Kidney epithelial cell (primary cell): ENCODE data around the gene MRTO4. TPM values are rescaled to one million over a fixed set of nuclear protein-coding genes. Genes with fewer than 3 reads are reported as not detected.
"Not testable (repeated sequence)": the region's sequence is repeated elsewhere in the genome, so short reads cannot be mapped to it uniquely, and the experiment has no call there.

Source experiments
- DNase-seq: peaks from one replicate; pipeline ENCODE4 v3.0.0-alpha.2; 2010; ENCODE audit warnings: low read depth
- H3K27me3 ChIP-seq: 2 replicates; pipeline ENCODE4 v1.6.0; 2011; ENCODE audit warnings: low read length; ENCODE audit not compliant: control insufficient read depth, insufficient read depth
- H3K36me3 ChIP-seq: 2 replicates; pipeline ENCODE4 v1.5.1; 2011; ENCODE audit warnings: low read length; ENCODE audit not compliant: control insufficient read depth, insufficient read depth
- H3K4me3 ChIP-seq: 2 replicates; pipeline ENCODE4 v1.5.1; 2011; ENCODE audit warnings: low read depth, mild to moderate bottlenecking, control low read depth, low read length
- total RNA-seq: library from RNA; depleted of rRNA; stranded (reverse); fragments of >200 nt; gene quantifications from 2 replicates; pipeline ENCODE4 v1.2.3, GENCODE V29; 2015
- TF ChIP-seq, protein P1 (sequence below): IDR thresholded peaks from 2 replicates; pipeline ENCODE4 v1.5.1; 2011; ENCODE audit warnings: mild to moderate bottlenecking, moderate library complexity, low read length, control low read depth, inconsistent platforms; ENCODE audit not compliant: insufficient read depth, poor library complexity, severe bottlenecking

The MRTO4 gene
- total RNA-seq, 1 donor from 2014 or later: 47.4 TPM

GRCh38 chr1:19273106-19273843, 21.7 kb downstream of the MRTO4 start:
- no peak overlapping the region for H3K4me3 ChIP-seq
- TF ChIP-seq, protein P1, sequence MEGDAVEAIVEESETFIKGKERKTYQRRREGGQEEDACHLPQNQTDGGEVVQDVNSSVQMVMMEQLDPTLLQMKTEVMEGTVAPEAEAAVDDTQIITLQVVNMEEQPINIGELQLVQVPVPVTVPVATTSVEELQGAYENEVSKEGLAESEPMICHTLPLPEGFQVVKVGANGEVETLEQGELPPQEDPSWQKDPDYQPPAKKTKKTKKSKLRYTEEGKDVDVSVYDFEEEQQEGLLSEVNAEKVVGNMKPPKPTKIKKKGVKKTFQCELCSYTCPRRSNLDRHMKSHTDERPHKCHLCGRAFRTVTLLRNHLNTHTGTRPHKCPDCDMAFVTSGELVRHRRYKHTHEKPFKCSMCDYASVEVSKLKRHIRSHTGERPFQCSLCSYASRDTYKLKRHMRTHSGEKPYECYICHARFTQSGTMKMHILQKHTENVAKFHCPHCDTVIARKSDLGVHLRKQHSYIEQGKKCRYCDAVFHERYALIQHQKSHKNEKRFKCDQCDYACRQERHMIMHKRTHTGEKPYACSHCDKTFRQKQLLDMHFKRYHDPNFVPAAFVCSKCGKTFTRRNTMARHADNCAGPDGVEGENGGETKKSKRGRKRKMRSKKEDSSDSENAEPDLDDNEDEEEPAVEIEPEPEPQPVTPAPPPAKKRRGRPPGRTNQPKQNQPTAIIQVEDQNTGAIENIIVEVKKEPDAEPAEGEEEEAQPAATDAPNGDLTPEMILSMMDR: no peak
- DNase-seq: no peak
- H3K27me3 ChIP-seq: peaks cover 13% of the 10 kb centered on the region
- H3K36me3 ChIP-seq: no peaks in the 10 kb centered on the region

DNA sequence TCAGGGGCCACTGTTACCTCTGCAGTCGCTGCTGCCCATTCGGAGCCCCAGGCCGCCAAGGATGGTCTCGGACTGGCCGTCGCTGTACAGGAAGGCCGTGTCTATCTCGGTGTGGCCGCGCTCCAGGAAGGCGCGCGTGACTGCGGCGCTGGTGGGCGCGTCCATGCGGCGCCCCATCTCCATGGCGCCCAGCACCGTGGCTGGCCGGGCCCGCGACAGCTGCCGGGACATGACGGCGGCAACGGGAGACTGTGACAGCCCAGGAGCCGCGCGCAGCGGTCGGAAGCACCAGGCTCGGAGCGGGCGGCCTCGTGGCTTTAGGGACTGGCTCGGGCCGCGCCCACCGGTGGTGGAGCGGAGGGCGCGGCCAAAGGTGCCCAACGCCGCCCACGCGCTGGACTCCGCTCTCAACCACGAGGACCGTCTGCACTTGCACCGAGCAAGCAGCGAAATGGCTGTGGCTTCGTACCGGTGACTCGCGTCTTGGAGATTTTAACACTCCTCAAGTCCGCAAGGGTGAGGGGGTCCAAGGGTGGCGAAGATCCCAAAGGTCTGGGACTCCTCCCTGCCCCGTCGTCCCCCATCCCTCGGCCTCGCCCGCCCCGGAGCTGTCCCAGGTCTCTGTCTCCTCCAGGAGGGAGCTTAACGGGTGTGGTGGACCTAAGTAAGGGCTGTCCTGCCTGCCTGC, 22.4 kb downstream of the MRTO4 start:
- H3K27me3 ChIP-seq: peaks cover 13% of the 10 kb centered on the region
- H3K36me3 ChIP-seq, DNase-seq, H3K4me3 ChIP-seq: not testable (repeated sequence)

DNA sequence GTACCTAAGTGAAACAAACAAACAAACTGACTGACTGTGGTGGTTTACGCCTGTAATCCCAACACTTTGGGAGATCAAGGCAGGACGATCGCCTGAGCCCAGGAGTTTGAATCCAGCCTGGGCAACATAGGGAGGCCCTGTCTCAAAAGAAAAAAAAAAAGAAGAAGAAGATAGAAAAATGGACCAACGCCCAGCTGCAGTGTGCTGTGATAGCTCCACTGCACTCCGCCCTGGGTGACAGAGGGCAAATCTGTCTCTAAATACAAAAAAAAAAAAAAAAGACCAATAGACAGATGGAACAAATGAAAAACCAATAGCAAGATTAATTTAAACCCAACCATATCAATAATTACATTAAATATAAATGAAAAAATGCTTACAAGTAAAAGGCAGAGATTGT, 23.0 kb downstream of the MRTO4 start:
- no peak for DNase-seq
- no peaks in the 10 kb centered on the region for H3K36me3 ChIP-seq
- TF ChIP-seq, protein P1: no peak
- no peak overlapping the region for H3K4me3 ChIP-seq
- peaks cover 13% of the 10 kb centered on the region for H3K27me3 ChIP-seq

- Histone ChIP-seq H3K27me3 (peaks cover 2% of the 10 kb centered on the region), H3K4me3 (no peak overlapping the region), H3K36me3 (no peaks in the 10 kb centered on the region)
- TF ChIP-seq, protein P1: no peak
- DNase-seq: no peak
Measured at GRCh38 chr1:19283891-19284290, 32.3 kb downstream of the MRTO4 start.

DNA sequence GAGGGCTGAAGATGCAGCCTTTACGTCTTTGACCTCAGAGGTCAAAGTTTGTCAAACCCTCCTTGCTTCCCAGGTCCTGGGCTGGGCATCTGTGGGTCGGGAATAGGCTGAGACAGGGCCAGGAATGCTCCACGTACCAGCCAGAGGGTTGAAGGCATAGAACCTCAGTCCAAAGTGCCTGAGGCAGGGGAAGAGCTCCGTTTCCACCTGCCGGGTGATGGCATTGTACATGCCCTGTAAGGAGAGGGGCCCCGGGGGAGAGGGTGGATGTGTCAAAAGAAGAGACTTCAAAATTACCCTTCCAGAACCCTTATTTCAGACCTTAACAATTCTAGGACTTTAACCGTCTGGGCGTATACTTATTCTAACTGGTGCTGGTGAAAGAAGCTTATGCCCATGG, 33.3 kb downstream of the MRTO4 start:
- Histone ChIP-seq H3K36me3 (no peaks in the 10 kb centered on the region), H3K4me3 (no peak overlapping the region), H3K27me3 (peaks cover 4% of the 10 kb centered on the region)
- no peak for DNase-seq
- TF ChIP-seq, protein P1: no peak

DNA sequence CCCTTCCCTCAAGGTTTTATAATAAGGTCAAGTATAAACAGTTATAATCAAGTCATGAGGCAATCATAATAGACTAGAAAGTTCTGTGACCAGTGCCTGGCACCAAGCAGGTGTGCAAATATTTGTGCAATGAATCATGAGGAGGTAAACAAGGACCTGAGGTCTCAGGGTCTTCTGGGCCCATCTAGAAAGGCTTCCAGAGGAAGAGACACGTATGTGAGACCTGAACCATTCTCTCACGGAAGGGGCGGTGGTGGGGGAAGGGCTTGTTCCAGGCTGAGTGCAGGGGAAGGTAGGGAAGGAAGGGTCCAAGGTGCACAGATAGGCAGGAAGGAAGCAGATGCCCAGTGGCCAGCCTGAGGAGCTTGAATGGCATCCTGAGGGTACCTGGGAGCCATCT, 33.8 kb downstream of the MRTO4 start:
- H3K4me3 ChIP-seq, H3K27me3 ChIP-seq, H3K36me3 ChIP-seq, DNase-seq: not testable (repeated sequence)

DNA sequence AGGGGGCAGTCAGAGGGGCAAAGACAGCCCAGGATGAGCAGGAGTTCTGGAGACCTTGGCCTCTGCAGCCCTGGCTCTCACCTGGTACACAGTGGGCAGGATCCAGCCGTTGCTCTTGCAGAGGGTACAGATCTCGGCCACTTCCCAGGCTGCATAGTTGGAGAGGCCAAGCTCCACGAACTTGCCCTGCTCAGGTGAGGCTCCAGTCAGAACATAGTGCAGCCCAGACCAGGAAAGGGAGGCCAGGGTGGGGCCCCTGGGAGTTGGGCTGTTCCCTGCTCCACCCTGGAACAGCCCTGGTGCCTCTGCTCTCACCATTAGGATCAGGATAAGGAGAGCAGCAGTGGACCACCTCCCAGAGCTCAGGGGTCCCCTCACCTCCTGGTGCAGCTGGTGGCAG, 34.2 kb downstream of the MRTO4 start:
- DNase-seq, H3K27me3 ChIP-seq, H3K4me3 ChIP-seq, H3K36me3 ChIP-seq: not testable (repeated sequence)
